HG02840 (cell line): ENCODE data around the gene FAXC.
"Not testable (repeated sequence)": the region's sequence is repeated elsewhere in the genome, so short reads cannot be mapped to it uniquely, and the experiment has no call there.

Source experiments
- ATAC-seq: cut with Tn5 transposase; IDR thresholded peaks from one replicate; pipeline ENCODE4 v1.9.1; 2021; ENCODE audit warnings: mild to moderate bottlenecking, moderate library complexity, moderate number of reproducible peaks; ENCODE audit not compliant: unreplicated experiment, low FRiP score

FAXC gene

DNA sequence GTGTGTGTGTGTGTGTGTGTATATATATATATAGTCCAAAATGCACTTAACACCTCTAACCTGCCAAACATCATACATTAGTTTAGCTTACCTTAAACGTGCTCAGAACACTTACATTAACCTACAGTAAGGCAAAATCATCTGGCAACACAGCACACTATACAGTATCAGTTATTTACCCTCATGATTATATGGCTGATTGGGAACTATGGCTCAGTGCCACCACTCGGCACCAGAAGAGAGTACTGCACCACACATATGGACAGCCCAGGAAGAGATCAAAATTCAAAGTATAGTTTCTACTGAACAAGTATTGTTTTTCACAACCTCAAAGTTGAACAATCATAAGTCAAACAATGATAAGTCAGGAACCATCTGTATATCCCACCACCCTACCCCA is 59.8 kb downstream of the FAXC start:
- no peak for ATAC-seq

DNA sequence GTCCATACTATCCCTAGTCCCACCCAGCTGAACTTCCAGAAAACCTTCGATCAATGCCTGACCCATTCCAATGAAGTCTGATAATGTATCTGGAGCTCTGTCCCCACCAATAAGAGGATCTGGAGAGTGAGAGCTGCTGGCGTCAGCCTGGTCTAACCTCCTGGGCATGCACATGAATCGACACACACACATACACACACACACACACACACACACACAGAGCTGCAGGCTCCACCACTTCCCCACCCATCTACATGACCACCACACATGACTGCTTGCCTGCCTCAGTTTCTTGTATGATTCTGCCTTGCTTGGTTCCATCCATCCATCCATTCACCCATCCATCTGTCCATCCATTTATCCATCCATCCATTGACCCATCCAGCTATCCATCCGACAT is 60.8 kb downstream of the FAXC start:
- no peak for ATAC-seq

DNA sequence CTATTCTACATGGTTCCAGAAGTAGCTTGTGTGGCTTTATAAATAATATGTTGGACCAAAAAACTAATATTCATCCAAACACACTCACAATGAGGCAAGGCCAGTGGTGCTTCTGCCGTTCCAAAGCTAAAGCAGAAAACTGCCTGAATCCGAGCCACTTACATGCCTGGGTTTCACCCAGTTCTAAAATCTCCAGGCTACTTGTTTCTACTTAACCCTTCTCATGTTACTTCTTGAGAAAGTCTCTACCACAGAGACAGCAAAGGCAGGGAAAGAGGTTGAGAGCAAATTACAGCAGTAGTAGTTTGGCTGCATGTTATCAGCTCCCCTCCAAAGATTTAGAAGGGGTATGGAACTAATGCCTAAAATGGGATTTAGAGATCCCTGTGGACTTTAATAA is 62.0 kb downstream of the FAXC start:
- no peak for ATAC-seq

DNA sequence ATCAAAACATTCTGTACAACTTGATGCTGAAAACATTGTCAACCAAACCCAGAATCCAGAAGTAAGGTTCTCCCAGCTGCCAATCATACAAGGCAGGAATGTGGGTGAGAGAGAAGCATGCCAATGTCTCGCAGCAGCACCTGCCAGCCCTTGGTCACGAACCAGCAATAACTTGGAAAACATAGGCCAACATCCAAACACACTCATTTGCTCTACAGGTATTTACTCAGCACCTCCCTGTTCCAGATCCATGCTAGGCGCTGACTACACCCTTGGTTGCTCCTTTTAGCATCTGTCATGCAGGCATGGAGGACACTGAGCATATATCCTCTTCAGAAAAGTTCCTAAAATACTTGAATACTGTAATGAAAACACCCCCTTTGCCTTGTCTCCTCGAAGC is 63.6 kb downstream of the FAXC start:
- ATAC-seq = no peak

DNA sequence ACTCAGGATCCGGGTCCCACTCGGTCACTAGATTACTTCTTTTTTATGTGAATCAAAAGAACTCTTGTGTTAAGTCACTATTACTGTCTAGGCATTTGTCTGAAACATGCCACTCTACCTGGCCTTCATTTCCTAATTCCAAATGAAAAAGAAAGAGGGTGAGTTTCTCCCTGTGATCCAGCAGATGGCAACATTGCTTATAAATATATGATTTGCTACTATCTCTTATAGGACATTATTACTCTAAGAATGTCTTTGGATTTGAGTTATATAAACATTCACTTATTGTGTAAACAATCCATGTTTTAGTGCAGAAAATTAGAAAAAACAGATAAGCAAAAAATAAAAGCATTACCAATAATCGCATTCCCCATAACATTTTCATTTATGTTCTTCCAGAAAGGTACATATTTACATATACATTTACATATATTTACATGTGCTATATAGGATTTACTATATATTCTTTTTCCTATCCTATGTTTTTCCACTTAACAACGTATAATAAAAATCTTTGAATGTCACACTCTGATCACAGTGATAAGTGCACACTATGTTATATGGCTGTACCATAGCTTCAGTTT is 66.9 kb downstream of the FAXC start:
- no peak for ATAC-seq

DNA sequence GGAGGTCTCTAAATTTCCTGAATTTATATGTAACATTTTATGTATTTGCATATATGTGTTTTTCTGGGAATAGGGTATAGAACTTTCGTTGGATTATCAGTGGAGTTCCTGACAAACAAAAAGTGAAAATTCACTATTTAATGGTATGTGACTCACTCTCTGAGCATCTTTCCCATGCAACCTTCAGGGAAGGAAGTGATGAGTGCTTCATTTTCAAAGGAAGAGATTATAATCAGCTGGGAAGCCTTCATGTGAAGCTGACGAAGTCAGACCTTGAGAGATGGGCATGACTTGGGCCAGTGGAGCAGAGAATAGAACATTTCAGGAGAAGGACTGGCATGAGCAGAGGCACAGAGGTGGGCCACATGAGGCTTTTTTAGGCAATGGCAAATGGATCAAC is 72.7 kb downstream of the FAXC start:
- no peak for ATAC-seq

DNA sequence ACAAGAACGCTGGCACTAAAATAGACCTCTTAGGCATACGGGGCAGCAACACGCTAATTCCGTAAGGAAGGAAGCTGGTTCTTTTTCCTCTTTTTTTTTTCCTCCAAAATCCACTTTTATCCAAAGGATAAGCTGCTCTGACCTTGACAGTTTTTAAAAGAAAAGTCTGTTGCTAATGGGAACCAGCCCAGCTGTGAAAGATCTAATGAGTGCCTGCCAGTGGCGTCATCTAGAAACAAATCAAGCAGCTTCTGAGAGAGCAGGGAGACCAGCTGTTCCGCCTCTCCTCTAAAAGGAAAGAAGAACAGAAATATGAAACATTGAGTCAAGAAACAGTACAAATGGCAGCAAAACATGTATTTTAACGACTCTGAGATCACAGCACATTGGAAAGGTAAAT is 78.6 kb downstream of the FAXC start:
- ATAC-seq = no peak

DNA sequence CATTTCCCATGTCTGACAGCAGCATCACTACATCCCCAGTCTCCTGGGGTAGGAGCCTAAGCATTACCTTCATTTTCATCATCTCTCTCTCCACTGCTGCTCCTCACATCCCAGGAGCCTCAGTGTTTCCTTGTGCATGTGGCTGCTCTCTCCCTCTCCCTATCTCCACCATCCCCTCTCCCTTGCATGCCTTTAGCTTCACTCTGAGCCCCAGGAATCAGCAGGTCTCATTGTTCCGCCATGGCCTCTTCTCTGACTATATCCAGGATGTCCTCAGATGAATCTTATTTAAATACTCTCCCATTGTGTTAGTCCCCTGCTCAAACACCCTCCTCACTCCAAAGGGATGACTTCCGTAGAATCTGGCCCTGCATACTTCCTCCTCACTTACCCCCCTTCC is 79.4 kb downstream of the FAXC start:
- ATAC-seq = no peak

DNA sequence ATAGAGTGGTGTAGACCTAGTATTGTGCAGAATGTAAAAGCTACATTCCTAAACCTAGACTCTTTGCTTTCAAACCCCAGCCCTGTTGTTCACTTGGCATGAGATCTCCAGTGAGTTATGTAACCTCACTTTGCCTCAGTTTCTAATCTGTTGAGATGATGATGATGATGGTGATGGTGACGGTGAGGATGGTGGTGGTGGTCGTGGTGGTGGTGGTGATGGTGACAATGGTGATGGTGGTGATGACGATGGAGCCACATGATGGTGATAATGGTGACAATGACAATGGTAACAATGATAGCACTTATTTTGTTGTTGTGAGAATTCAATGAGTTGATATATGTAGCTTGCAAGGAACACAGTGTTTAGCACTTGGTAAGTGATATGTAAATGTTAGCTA is 80.3 kb downstream of the FAXC start:
- ATAC-seq = no peak

DNA sequence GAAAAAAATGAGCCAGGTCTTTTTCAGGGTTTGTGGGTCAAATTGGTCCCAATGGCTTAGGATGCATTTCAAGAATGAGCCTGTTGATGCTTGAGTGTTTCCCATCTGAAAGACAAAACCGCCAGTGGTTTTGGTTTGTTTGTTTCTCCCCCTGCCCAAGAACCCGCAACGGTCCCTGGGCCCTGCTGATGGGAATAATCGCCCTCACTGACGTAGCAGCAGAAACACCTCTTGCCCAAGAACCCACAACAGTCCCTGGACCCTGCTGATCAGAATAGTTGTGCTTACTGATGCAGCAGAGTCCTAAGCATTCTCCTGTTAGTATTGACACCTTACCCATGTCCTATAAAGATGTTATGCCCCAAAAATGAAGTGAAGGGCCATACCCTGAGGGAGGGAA is 82.5 kb downstream of the FAXC start:
- ATAC-seq = not testable (repeated sequence)

DNA sequence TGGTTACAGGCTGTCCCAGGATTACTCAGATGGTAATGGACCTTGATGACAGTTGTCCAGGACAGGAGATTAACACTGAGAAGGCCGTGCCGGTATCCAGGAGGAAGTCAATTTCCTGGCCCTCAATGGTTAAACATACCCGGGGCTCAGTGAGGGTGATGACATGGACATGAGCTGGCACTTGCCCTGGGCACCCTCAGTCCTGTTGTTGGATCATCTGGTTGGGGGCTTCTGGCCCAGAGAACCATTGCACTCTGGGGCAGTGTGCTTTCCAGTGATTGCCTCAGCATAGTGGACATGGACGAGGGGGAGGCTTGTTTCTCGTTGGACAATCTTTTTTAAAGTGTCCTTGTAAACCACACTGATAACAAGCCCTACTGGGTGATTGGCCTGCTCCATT is 84.0 kb downstream of the FAXC start:
- ATAC-seq = not testable (repeated sequence)

DNA sequence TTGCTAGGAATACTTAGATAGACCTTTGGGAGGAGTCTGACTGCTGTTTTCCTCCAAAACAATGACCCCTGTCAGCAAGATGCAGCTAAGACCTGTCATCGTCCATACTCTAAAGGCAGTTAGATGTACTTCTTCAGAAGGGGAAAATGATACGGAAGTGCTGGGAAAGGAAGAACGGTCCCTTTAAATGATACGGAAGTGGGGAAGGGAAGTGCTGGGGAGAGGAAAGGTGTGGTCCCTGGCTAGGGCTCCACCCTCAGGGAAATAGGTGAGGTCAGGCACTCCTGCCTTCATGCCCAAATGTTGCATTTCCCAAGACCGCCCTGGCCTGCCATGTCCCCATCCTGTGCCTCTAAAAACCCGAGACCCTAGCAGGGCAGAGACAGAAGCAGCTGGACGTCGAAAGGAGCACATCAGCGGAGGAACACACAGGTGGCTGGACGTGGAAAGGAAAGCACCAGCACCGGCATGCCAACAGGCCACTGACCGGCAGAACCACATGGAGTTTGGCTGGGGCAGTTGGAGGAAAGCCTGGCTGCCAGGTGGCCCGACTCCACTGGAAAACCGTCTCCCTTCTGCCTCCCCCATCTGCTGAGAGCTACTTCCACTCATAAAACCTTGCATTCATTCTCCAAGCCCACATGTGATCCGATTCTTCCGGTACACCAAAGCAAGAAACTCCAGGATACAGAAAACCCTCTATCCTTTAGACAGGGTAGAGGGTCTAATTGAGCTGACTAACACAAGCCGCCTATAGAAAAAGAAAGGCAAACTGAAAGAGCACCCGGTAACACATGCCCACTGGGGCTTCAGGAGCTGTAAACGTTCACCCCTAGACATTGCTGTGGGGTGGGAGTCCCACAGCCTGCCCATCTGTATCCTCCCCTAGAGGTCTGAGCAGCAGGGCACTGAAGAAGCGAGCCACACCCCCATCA is 94.6 kb downstream of the FAXC start:
- no peak for ATAC-seq

DNA sequence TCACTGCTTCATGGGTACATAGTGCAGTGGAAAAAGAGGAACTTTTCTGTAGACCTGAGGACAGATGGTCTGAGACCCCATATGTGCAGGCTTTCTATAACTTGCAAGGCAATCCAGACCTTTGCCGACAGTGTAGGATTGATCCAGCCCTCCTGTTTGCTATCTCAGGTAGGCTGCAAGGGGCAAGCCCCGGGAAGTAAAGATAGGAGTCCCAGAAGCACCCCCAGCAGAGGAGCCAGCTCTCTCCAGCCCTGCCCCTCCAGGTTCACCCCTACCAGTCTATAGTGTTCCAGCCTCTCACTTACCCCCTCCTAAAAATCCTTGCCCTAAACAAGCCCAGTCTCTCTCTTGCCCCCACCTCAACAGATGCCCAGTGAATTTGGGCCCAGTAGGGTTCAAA is 96.2 kb downstream of the FAXC start:
- ATAC-seq = no peak

DNA sequence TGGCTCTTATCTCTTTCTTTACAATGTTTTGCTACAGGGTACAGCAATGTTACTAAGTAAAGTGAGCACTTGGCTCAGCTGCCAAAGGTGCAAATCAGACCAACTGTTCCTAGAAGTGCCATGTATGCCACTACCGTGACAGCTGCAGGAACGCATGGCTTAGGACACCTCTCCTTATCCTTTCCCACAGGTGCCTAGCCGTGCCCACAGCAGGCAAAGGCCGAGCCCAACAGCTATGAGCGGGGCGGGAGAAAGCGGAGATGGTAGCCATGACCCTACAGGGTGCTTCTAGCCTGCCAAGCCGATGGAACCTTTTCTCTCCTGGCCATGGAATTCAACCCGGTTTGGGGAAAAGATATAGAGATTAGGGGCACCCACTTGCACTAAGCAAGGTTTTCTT is 97.1 kb downstream of the FAXC start:
- no peak for ATAC-seq

DNA sequence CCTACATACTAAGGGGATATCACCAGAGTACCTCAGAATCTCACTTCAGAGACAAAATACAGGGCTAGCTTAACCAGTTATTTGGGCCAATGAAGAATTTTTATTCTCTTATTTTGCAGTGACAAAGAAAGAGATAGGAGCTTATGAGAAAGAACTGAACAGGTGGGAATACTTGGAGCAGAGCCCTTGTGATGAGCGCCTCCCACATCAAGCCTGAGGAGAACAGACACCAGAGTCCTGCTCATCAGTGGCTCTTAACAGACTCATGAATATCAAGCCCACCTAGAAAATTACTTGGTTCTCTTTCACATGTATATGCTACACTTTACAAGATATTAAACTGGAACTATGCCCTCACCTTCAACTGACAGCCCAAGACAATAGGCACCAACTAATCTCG is 99.0 kb downstream of the FAXC start:
- no peak for ATAC-seq

DNA sequence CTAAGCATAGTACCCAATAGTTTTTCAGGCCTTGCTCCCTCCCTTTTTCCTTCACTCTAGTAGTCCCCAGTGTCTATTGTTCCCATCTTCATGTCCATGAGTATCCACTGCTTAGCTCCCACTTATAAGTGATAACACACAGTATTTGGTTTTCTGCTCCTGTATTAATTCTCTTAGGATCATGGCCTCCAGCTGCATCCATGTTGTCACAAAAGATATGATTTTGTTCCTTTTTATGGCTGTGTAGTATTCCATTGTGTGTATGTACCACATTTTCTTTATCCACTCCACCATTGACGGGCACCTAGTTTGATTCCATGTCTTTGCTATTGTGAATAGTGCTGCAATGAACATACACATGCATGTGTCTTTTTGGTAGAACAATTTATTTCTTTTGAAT is 102.9 kb downstream of the FAXC start:
- ATAC-seq = no peak

DNA sequence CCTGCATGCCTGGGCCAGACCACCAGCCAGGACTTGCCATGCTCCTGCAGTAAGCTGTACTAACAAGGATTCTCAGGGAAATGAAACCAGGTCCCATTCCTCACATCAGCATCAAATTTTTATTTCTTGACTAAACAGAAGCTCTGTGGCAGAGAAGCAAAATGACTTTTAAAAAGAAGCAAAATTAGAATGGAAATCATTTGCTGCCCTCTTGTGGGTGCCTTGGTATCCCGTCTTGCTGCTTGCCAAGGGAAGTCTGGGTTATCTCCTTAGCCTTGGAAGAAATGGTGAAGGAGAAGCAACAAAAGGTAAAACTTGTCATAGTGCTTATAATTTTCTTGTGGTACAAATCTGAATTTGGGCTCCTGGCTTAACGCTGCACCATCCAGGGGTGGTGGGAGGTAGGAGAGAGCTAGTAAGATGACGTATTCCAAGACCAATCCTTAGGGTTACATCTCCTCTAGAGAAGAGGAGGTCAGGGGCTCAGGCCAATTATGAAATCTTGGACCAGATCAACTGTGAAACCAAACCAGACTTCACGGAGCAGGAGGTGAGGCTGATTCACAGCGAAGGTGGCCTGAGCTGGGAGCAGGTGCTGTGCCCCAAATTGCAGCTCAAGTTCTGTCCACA is 107.5 kb downstream of the FAXC start:
- ATAC-seq = no peak

DNA sequence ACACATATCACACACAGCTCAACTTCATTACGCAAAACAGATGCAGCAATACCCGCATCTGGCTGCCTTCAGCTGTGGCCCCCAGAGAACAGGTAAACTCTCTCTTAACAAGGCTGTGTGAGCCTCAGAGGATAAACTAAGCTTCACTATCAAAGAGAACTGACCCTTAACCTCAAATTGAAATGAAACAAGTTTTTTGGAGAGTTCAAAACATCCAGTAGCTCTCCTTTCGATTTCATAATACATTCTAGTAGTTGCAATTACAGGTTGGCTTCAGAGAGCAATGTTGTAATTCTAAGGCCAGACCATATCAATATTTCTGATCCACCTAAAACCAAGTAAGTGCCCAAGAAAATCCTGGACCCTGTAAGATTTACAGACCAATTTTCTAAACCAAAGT is 113.5 kb downstream of the FAXC start:
- ATAC-seq = no peak

DNA sequence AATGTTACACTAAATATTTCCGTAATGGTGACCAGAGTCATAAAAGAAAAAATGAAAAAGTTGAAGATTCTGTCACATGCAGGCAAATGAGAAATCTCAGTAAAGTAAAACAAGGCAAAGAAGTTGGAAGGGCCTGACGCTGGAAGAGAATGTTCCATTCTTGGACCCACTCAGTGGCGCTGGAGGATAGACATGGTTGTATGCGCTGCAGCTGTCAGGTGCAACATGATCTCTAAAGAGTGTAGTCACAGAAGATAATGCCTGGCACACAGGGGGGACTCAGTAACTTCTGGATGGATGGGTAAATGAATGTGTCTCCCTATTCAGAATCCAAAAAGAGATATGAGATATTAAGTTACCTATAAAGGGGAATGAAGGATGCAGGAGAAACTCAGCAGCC is 116.3 kb downstream of the FAXC start:
- no peak for ATAC-seq

DNA sequence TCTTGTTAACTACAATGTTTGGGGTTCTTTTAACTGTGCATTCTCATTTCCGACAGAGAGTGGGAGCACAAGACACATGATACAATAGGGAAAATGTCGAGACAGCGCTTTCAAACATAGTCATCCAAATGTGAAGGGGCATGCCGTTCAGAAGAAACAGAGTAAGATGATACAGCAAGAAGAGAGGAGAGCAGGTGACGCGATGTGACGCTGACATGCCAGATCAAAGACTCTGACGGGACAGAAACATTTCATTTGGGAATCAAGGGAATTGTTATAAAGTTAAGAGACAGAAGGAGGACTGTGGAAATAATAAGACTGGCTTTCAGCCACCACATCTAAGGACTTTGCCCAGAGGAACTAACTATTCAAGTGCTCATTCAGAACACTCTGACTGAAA is 117.4 kb downstream of the FAXC start:
- ATAC-seq = no peak

DNA sequence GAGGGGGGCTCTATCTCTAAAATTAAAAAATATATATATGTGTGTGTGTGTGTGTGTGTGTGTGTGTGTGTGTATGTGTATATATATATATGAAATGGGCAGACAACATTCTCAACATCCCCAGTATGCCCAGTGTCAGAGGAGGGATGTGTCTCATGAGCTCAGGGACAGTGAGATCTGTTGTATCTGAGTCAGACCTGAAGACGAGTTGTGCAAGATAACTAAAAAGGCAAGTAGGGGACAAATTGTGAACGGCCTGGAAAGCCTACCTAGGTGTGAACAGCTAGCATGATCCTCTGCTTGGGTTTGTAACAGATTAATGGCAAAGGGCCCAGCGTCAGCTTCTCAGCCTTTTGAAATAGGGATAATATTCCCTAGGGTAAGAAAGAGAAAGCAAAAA is 124.3 kb downstream of the FAXC start:
- no peak for ATAC-seq
